ENCODE data around the gene SLC16A10.
"Not testable (repeated sequence)": the region's sequence is repeated elsewhere in the genome, so short reads cannot be mapped to it uniquely, and the experiment has no call there.

The SLC16A10 gene, protein sequence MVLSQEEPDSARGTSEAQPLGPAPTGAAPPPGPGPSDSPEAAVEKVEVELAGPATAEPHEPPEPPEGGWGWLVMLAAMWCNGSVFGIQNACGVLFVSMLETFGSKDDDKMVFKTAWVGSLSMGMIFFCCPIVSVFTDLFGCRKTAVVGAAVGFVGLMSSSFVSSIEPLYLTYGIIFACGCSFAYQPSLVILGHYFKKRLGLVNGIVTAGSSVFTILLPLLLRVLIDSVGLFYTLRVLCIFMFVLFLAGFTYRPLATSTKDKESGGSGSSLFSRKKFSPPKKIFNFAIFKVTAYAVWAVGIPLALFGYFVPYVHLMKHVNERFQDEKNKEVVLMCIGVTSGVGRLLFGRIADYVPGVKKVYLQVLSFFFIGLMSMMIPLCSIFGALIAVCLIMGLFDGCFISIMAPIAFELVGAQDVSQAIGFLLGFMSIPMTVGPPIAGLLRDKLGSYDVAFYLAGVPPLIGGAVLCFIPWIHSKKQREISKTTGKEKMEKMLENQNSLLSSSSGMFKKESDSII

DNA sequence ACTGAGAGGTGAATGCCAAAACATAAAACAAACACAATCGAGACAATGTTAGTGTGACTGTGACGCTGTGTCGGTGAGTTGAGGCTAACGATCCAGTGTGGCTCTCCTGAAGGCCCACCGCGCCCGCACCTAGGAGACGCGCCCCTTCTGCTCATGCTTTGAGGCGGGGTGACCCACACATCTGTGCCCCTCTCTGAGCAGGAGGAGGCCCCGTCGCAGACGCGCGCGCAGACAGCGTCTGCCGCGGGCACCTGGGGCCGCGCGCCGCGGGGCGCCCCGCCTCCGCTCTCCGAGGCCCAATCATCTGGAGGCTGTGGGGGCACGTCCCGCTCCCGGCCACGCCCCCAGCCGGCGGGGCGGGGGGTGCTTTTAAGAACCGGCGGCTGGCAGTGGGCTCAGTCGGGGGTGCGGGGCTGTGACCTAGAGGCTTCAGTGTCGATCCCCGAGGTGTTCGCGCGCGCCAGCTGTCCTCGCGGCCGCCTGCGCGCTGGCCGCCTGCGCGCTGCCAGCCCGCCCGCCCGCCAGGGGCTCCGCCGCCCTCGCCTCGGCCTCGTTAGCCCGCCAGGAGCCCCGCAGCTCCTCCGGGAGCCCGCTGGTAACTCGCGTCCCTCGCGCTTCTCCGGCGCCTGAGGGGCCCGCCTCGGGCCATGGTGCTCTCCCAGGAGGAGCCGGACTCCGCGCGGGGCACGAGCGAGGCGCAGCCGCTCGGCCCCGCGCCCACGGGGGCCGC lies at the start of gene SLC16A10:
Gene SLC16A10, plus strand, starts transcription at position 398 of the 730 bp plus-strand sequence. Its CDS starts 250 bp downstream, at position 648.
- peak; percentile 45 to 56 (median 54) for DNase-seq (ENCODE audit: low read depth in 2 of 3, low spot score in 2 of 3)

DNA sequence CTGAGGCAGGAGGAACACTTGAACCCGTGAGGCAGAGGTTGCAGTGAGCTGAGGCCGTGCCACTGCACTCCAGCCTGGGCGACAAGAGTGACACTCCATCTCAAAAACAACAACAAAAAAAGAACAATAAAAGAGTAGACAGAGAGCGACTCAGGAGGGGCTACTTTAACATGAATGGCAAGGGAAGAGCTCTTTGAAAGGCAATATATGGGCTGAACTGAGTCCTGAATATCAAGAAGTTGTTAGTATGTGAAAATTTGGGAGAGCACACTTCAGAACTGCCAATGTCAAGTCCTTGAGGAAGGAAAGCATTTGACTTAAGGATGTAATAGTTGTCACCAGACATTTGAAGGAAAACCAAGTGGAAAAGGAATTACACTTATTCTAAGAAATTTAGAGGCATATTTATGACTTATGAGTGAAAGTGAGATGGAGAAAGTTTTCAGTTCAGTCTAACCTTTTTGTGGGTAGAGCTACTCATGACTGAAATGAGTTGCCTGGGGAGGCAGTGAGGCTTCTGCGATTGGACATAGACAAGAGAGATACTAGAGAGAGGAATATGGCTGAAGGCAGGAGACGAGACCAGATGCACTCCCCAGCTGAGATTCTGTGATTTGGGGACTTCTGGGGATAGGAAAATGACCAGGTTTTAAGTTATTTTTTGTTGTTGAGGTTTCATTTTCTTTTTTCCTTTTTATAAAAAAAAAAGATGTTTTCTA lies 48.6 kb upstream of the SLC16A10 start:
- no peak for DNase-seq (ENCODE audit: low read depth in 2 of 3, low spot score in 2 of 3)

DNA sequence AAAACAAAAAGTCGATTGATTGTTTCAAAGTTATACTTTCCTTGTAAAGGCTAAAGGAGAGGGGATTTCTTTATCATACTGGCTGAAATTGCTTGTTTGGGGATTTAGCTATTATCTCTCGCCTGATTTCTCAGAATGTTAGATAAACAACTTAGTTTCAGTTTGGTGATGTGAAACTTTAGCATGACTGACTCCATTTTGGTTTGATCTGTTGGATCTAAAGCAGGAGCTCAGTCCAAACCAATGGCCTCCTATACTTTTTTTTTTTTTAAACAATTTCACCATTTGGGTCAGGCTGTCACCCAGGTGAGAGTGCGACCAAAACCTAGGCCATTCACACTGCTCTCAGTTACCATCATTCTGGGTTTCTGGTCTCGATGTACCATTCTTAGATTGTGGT lies 45.4 kb upstream of the SLC16A10 start:
- no peak for DNase-seq (ENCODE audit: low read depth in 2 of 3, low spot score in 2 of 3)

DNA sequence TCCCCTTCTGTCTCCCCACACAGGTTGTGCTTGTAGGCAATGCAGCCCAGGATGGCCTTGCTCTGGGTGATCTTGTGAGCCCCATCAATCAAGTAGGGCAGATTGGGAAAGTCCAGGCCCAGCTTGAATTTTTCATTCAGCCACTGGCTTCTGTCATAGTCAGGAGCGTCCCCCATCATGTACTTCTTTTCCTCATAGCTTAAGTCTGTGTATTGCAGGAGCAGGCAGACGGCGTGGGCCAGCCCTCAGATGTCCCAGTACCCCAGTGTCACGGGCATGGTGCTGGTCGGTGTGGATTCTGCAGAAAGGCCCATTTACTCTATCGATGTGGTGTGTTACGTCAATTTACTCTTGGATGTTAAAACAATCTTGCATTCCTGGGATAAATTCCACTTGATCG lies 40.1 kb upstream of the SLC16A10 start:
- no peak for DNase-seq (ENCODE audit: low read depth in 2 of 3, low spot score in 2 of 3)

DNA sequence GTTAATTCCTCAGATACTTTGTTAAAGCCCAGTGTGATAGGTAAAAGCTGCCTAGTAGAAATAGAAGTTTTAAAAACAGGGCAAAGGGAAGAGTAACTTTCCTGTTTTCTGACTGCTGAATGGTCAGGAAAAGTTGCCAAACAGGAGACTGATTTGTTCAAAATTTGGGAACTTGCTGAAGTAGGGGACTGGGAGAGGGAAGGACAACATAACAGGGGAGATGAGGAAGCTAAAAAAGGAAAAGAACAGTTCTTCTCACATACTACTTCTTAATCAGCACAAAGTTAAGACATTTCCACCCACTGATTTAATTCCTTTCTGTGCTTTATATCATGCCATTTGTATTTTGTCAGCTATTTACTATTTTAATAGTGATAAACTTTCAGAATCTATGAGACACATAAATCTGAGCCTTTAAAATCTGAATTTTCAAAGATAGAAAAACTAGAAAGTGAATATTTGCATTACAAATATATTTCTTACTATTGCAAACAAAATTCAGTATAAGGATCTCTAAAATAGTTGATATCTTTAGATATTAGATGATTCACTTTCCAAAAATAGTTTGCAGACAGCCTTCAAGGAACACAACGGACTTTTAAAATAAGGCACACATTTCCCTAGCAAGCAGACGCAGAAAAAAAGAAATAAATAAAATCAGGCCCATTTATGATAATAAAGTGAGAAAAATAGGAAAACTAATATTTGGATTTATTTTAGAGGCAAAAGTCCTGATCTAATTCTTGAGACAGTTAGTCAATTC lies 36.9 kb upstream of the SLC16A10 start:
- no peak for DNase-seq (ENCODE audit: low read depth in 2 of 3, low spot score in 2 of 3)

DNA sequence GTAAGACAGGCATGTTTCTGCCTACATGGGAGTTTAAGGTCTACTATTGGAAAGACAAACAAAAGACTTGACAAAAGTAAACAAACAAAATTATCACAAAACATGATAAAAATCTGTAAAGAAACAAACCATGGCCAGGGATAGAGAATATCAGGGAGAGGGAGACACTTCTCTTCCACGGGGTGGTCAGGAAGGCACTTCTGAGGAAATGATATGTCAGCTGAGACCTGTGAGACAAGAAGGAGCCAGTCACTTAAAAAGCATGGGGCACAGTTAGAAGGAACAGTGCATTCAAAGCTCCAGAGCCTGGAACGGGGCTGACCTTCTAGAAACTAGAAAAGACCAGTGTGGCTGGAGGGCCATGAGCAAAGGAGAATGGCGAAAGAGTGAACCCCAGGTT lies 35.1 kb upstream of the SLC16A10 start:
- DNase-seq (ENCODE audit: low read depth in 2 of 3, low spot score in 2 of 3): no peak

DNA sequence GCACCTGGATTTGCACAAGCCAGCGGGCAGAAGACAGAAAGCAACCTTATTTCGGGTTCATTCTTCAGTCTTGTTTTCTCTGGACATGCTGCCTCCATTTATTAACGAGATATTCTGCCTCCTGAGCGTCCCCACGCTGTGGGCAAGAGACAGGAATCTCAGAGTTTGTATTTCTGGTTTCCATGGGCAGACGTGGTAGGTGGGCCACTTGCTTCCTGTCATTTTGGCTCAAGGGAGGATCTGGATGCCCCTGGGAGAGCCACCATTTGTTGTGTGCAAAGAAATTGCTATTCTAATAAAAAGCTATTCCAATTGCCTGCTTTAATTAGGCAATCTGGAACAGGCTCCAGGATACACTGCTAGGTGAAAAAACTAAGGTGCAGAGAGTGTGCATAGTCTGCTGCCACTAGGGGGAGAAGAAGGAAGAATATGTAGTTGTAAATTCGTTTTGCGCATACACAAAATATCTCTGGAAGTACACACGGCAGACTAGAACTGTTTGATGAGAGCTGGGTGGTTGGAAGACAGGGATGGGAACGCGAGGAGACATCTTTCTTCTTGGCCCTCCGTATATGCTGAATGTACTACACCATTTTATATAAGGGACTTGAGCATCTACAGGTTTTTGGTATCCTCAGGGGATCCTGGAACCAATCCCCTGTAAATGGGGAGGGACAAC lies 30.1 kb upstream of the SLC16A10 start:
- no peak for DNase-seq (ENCODE audit: low read depth in 2 of 3, low spot score in 2 of 3)

DNA sequence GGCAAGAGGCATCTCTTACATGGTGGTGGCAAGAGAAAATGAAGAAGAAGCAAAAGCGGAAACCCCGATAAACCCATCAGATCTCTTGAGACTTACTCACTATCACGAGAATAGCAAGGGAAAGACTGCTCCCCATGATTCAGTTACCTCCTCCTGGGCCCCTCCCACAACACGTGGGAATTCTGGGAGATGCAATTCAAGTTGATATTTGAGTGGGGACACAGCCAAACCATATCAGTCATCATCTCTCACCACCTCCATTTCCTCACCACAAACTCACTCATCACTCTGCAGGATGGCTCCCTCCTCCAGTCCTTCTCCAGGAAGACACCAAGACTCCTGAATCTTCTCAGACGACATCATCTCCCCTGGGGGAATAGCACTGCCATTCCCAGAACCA lies 25.8 kb upstream of the SLC16A10 start:
- no peak for DNase-seq (ENCODE audit: low read depth in 2 of 3, low spot score in 2 of 3)

DNA sequence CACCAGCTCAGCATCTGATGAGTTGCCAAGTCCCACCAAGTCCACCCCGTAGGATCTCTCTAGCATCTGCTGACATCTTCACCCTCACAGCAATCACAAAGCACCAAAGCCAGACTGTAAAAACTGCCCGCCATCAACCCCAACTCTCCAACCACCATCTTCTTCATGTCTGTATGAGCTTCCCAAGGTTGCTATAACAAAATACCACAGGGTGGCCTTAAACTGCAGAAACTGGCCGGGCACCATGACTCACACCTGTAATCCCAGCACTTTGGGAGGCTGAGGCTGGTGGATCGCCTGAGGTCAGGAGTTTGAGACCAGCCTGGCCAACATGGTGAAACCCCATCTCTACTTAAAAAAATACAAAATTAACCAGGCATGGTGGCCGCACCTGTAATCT lies 25.3 kb upstream of the SLC16A10 start:
- DNase-seq (ENCODE audit: low read depth in 2 of 3, low spot score in 2 of 3): not testable (repeated sequence)

DNA sequence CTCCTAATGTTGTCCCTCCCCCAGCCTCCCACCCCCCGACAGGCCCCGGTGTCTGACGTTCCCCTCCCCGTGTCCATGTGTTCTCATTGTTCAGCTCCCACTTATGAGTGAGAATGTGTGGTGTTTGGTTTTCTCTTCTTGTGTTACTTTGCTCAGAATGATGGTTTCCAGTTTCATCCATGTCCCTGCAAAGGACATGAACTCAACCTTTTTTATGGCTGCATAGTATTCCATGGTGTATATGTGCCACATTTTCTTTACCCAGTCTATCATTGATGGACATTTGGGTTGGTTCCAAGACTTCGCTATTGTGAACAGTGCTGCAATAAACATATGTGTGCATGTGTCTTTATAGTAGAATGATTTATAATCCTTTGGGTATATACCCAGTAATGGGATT lies 24.4 kb upstream of the SLC16A10 start:
- DNase-seq (ENCODE audit: low read depth in 2 of 3, low spot score in 2 of 3): not testable (repeated sequence)

DNA sequence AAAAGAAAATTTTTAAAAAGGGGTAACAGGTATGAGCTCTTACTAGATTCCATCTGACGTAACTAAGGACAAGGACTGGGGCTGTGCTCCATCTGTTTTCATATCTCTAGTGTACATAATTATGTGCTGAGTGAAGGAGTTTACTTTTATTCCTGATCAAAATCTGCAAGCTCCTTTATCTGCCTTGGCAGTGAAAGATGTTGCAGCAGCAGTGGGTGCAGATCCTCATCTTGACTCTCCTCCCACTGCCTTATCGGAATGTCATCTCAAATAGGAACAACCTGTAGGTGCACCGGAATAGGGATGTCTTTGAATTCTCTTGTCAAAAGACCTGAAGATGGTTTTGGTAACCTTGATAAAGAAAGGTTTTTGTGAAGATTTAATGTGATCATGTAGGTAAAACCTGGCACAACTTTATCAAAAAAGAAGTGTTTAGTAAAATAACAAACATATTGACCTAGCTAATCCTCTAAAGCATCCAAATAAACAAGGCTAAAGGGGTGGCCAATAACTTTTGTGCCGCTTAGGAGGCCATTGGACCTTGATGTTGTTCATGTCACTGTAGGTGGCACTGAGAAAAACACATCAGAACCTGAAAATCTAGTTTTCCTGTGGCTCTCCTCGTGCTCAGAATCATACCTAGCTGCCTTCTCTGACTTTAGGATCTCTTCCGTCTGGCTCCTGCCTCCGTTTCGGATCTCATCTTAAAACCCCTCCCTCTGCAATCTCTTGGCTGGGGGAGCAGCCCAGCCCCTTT lies 19.0 kb upstream of the SLC16A10 start:
- no peak for DNase-seq (ENCODE audit: low read depth in 2 of 3, low spot score in 2 of 3)

DNA sequence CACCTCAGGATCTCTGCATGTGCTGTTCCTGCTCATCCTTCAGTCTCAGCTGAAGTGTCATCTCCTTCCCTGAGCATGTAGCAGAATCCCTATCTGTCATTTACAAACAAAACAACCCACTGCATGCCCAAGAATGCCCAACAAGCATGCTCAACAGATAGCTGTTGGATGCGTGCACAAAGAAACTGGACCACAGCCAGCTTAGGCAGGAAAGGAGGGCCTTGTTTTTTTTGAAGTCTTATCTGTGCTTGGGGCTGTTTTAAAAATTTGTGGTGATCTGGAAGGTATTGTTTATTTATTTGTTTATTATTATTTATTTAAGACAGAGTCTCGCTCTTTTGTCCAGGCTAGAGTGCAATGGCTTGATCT lies 18.5 kb upstream of the SLC16A10 start:
- DNase-seq (ENCODE audit: low read depth in 2 of 3, low spot score in 2 of 3): no peak

DNA sequence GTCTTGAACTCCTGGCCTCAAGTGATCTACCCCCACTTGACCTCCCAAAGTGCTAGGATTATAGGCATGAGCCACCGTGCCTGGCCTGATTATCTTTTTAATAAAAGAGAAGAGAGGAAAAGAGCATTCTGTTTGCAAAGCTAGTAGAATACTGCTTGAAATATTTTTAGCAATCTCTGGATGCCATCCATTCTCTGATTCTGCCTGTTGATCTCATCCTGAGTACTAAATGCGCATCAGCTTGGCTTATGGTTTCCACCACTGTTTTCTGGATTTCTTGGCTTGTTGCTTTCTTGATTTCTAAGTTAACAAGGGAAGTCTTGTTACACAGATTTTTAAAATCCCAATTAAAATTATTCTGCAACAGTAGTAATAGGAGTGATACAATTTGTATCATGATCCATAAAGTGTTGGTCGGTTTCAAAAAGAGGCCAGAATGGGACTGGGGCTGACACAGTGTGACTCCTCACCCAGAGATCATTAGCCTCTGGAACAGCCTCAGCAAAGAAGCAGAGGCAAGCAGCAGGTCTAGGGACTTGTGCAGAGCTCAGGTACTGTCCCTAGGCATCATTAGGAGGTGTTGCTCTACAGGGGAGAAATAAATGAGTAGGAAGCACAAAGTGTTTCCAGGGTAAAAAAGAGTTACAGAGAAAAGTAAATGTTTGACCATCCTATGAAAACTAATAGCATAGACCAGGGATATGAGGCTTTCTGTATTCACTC lies 17.8 kb upstream of the SLC16A10 start:
- DNase-seq (ENCODE audit: low read depth in 2 of 3, low spot score in 2 of 3): no peak

DNA sequence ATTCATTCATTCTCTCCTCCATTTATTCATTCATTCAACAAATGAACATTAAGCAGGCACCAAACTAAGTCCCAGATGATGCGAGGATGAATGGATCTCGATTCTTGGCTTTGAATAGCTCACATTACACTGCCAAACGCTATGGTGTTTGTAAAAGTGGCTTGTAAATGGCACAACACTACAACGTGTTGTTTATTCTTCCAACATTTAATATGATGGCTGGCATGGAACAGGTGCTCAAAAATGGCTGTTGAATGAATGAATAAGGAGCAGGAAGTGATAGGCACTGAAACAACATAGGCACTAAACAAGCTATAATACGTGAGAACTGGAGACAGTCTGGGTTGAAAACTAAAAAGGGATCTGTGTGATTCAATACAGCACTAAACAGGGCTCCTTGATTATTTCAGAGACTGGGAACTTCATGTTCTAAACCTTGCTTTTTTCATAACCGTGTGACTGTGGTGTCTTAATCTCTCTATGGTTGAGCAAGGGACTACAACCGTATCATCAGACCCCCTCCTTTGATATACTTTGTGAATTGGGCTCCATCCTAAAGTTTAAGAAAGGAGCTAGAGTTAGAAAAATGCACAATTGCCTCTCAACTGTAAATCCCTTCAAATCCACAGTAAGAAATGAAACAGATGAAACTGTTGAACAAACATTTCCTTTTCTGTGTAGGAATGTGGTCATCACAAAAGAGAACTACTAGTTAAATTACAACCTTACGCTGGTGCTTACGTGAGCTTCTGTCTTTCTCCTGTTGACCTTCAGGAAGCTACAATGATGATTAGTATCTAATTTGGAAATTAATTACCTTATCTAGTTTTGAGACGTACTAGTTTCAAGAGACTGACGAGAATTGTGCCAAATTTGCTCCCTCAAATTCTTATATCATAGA lies 16.9 kb upstream of the SLC16A10 start:
- no peak for DNase-seq (ENCODE audit: low read depth in 2 of 3, low spot score in 2 of 3)

DNA sequence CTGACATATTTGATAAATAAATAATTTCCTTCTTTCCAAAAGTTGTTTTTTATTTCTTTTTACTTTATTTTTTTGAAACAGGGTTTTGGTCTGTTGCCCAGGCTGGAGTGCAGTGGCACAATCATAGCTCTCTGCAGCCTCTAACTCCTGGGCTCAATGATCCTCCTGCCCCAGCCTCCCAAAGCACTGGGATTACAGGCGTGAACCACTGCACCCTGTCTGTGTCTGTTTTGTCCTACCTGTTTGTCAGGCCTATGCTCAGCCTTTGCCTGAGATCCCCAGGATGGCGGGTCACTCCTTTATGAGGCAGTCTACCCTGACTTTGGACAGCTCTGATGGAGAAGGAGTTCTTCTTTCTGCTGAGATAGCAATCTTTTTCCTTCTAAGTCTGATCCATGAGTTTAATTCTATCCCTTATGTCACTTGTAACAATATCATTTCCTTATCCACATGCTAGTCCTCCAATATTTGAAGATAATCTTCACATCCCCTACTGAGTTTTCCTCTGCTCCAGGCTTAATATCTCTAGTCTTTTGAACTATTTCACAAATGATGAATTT lies 14.4 kb upstream of the SLC16A10 start:
- DNase-seq (ENCODE audit: low read depth in 2 of 3, low spot score in 2 of 3): no peak

DNA sequence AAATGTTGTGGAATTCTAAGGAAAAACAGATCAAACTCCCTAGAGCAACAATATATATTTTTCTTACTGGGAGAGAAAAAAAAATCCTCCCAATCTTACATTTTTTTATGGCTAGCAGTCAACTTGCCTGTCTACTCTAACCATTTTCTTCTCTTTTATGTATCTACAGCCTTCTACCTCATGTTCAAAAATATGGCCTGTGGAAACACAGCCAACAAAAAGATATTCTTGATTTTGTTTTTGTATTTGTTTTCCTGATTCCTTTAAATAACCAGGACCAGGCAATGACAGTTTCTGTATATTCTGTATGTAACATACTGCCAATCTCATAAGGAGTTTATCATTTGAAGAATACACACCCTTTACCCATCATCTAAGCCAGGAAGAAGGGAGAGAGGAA lies 13.0 kb upstream of the SLC16A10 start:
- DNase-seq (ENCODE audit: low read depth in 2 of 3, low spot score in 2 of 3): no peak

DNA sequence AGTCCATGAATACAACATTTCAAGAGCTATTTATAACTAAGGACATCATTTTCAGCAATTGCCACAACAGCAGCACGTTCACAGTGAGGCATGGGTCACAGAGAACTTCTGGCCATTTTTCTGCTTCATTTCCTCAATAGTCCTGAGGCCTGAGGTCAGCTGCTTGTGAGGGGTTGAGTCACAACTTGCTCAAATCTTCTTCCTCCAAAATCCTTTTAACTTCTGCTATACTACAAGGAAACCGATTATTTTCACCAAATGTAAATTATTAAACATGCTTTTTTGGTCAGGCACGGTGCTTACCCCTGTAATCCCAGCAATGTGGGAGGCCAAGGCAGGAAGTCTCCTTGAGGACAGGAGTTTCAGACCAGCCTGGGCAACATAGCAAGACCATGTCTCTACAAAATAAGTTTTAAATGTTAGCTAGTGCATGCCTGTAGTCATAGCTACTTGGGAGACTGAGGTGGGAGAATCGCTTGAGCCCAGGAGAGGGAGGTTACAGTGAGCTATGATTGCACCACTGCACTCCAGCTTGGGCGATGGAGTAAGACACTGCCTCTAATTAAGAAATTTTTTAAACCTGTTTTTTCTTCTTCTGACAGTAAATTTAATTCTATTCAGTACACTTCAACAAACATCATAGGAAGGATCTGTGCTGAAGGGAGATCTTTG lies 11.1 kb upstream of the SLC16A10 start:
- no peak for DNase-seq (ENCODE audit: low read depth in 2 of 3, low spot score in 2 of 3)
